MM.1S (cell line): Measurements from ENCODE around the gene SLC25A24.

Experiments
- CTCF ChIP-seq: fragments of 300-600 bp; sonication (generic); IDR thresholded peaks from 2 replicates; pipeline ENCODE4 v1.5.1; 2016; ENCODE audit warnings: antibody characterized with exemption, low read length, mixed read lengths
- EZH2 ChIP-seq: fragments of 300-600 bp; sonication (generic); optimal IDR thresholded peaks from 2 replicates; pipeline ENCODE3; 2017; ENCODE audit warnings: low read depth, mild to moderate bottlenecking, antibody characterized with exemption, low read length, mixed read lengths
- EZH2phosphoT487 ChIP-seq: fragments of 300-600 bp; sonication (generic); IDR thresholded peaks from 2 replicates; pipeline ENCODE4 v1.6.1; 2018; ENCODE audit warnings: antibody characterized with exemption, low read length

- TF ChIP-seq CTCF = no peak
- TF ChIP-seq EZH2 = no peak
- TF ChIP-seq EZH2phosphoT487 = no peak
These were observed 75.4 kb downstream of the SLC25A24 start for GRCh38 chr1:108124622-108125311.
